Measurements from ENCODE around the gene LDB2. TPM values are rescaled to one million over a fixed set of nuclear protein-coding genes. Genes with fewer than 3 reads are reported as not detected.
A peak's percentile ranks its signal among the peaks of the same experiment; 100 is the strongest.

The LDB2 gene
- total and polyA plus RNA-seq, 2 donors from 2014 or later: 26.9 to 59.9 TPM

DNA sequence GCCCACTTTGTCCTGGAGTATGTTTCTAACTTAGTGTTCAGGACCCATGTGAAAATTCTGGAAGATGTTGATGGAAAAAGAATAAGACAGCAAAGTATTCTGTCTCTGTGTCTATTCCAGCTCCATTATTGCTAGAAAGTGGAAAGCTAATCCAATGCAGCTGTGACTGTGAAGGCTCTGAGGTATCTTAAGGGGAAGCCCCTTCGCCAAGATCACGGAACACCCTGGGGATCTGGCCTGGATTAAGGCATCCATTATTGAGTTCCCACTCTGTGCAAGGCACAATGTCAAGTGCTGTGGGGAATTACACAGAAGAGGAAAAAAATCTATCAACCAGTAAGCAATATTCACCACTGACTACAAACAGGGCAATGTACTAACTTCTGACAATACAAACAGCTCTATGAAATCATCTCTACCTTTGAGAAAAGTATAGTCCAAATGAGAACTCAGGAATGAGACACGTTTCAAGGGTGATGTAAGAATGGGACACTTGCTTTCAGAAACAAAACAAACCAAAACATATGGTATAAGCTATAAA is 222.1 kb downstream of the LDB2 start:
- FAIRE-seq (no peak), DNase-seq (no peak)
- no peak overlapping the region for H3K27ac ChIP-seq (ENCODE audit: low read depth in 2 of 2, low read length in 2 of 2)
- H3K4me3 ChIP-seq (ENCODE audit: low read length in 3 of 3): no peak overlapping the region
- TF ChIP-seq, protein P1, sequence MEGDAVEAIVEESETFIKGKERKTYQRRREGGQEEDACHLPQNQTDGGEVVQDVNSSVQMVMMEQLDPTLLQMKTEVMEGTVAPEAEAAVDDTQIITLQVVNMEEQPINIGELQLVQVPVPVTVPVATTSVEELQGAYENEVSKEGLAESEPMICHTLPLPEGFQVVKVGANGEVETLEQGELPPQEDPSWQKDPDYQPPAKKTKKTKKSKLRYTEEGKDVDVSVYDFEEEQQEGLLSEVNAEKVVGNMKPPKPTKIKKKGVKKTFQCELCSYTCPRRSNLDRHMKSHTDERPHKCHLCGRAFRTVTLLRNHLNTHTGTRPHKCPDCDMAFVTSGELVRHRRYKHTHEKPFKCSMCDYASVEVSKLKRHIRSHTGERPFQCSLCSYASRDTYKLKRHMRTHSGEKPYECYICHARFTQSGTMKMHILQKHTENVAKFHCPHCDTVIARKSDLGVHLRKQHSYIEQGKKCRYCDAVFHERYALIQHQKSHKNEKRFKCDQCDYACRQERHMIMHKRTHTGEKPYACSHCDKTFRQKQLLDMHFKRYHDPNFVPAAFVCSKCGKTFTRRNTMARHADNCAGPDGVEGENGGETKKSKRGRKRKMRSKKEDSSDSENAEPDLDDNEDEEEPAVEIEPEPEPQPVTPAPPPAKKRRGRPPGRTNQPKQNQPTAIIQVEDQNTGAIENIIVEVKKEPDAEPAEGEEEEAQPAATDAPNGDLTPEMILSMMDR (IDR thresholded peaks at IDR 0.05; ENCODE audit: borderline replicate concordance, extremely low read depth, insufficient read depth): no peak
- no peaks in the 10 kb centered on the region for H3K27me3 ChIP-seq (ENCODE audit: control insufficient read depth, insufficient read depth, low read length)
- no peaks in the 10 kb centered on the region for H3K9me3 ChIP-seq (ENCODE audit: control insufficient read depth in 2 of 3, insufficient read depth in 1 of 3, low read length in 3 of 3)
- no peaks in the 10 kb centered on the region for H3K36me3 ChIP-seq (ENCODE audit: control insufficient read depth in 2 of 3, insufficient read depth in 3 of 3, low read length in 3 of 3)
- H3K4me1 ChIP-seq (ENCODE audit: control insufficient read depth in 2 of 3, insufficient read depth in 2 of 3, low read depth in 1 of 3, low read length in 3 of 3): no peaks in the 10 kb centered on the region
- H3K9ac ChIP-seq (ENCODE audit: low read length in 3 of 3): no peak overlapping the region
- intact Hi-C loops (cut with DNase I): no loop called here

DNA sequence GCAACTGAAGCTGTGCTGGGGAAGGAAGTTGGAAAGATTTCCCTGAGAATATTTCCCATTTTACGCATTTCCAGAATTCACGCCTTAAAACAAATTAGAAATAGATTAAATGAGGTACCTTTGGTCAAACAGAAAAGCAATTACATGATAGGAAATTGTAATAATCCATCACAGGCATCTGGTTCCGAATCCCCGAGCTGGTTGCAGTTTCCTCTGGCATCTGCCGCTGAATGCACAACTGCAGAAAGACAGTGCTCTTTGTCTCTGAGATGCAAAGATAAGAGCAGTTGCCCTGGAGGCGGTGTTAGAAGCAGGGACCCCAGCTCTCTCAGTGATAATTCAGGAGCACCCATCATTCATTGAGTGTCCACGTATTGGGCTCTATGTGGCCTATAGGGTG is 224.4 kb downstream of the LDB2 start:
- H3K9me3 ChIP-seq (ENCODE audit: control insufficient read depth in 2 of 3, insufficient read depth in 1 of 3, low read length in 3 of 3): no peaks in the 10 kb centered on the region
- DNase-seq (no peak), FAIRE-seq (no peak)
- no peak overlapping the region for H3K4me3 ChIP-seq (ENCODE audit: low read length in 3 of 3)
- intact Hi-C loops (cut with DNase I): no loop called here
- H3K4me1 ChIP-seq (ENCODE audit: control insufficient read depth in 2 of 3, insufficient read depth in 2 of 3, low read depth in 1 of 3, low read length in 3 of 3): no peaks in the 10 kb centered on the region
- H3K9ac ChIP-seq (ENCODE audit: low read length in 3 of 3): no peak overlapping the region
- H3K27ac ChIP-seq (ENCODE audit: low read depth in 2 of 2, low read length in 2 of 2): no peak overlapping the region
- no peaks in the 10 kb centered on the region for H3K27me3 ChIP-seq (ENCODE audit: control insufficient read depth, insufficient read depth, low read length)
- no peaks in the 10 kb centered on the region for H3K36me3 ChIP-seq (ENCODE audit: control insufficient read depth in 2 of 3, insufficient read depth in 3 of 3, low read length in 3 of 3)
- TF ChIP-seq, protein P1 (IDR thresholded peaks at IDR 0.05; ENCODE audit: borderline replicate concordance, extremely low read depth, insufficient read depth): no peak

GRCh38 chr4:16672421-16672820 is 226.0 kb downstream of the LDB2 start:
- Histone ChIP-seq H3K4me3 (ENCODE audit: low read length in 3 of 3) (no peak overlapping the region), H3K36me3 (ENCODE audit: control insufficient read depth in 2 of 3, insufficient read depth in 3 of 3, low read length in 3 of 3) (no peaks in the 10 kb centered on the region), H3K9me3 (ENCODE audit: control insufficient read depth in 2 of 3, insufficient read depth in 1 of 3, low read length in 3 of 3) (no peaks in the 10 kb centered on the region), H3K27ac (ENCODE audit: low read depth in 2 of 2, low read length in 2 of 2) (no peak overlapping the region), H3K4me1 (ENCODE audit: control insufficient read depth in 2 of 3, insufficient read depth in 2 of 3, low read depth in 1 of 3, low read length in 3 of 3) (no peaks in the 10 kb centered on the region), H3K9ac (ENCODE audit: low read length in 3 of 3) (no peak overlapping the region), H3K27me3 (ENCODE audit: control insufficient read depth, insufficient read depth, low read length) (no peaks in the 10 kb centered on the region)
- intact Hi-C loops (cut with DNase I): no loop called here
- DNase-seq: peak in 1 of 5 donors; percentile 28
- TF ChIP-seq, protein P1 (IDR thresholded peaks at IDR 0.05; ENCODE audit: borderline replicate concordance, extremely low read depth, insufficient read depth): no peak
- FAIRE-seq: no peak

DNA sequence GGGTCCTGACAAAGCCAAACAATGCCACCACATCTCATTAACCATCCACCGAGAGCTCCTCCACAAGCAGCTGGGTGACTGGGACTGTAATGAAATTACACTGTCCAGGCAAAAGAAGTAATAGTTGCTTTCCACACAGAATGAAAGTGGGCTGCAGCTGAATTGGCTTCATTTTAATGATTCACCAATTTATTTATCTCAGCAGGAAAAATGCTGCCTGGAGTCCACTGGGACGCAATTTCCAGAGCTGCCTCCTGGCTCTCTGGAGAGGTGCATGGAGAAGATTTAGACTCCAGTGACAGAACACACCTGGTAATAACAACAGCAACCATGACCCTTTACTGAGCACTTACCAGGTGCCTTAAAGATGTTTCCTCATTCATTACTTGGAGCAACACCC is 226.7 kb downstream of the LDB2 start:
- H3K9me3 ChIP-seq (ENCODE audit: control insufficient read depth in 2 of 3, insufficient read depth in 1 of 3, low read length in 3 of 3): no peaks in the 10 kb centered on the region
- intact Hi-C loops (cut with DNase I): no loop called here
- H3K9ac ChIP-seq (ENCODE audit: low read length in 3 of 3): no peak overlapping the region
- no peak overlapping the region for H3K4me3 ChIP-seq (ENCODE audit: low read length in 3 of 3)
- no peak overlapping the region for H3K27ac ChIP-seq (ENCODE audit: low read depth in 2 of 2, low read length in 2 of 2)
- H3K4me1 ChIP-seq (ENCODE audit: control insufficient read depth in 2 of 3, insufficient read depth in 2 of 3, low read depth in 1 of 3, low read length in 3 of 3): no peaks in the 10 kb centered on the region
- DNase-seq: no peak
- H3K36me3 ChIP-seq (ENCODE audit: control insufficient read depth in 2 of 3, insufficient read depth in 3 of 3, low read length in 3 of 3): no peaks in the 10 kb centered on the region
- H3K27me3 ChIP-seq (ENCODE audit: control insufficient read depth, insufficient read depth, low read length): no peaks in the 10 kb centered on the region
- no peak for FAIRE-seq
- TF ChIP-seq, protein P1 (IDR thresholded peaks at IDR 0.05; ENCODE audit: borderline replicate concordance, extremely low read depth, insufficient read depth): no peak

Data from kidney (tissue), 14 donors.